HCT116 (cell line): ENCODE results near the gene MYH6. TPM values are rescaled to one million over a fixed set of nuclear protein-coding genes. Genes with fewer than 3 reads are reported as not detected.

Source experiments
- ATAC-seq: fragments of 200-7000 bp; cut with Tn5 transposase; 2 replicates; pipeline ENCODE4 v1.9.1; 2020; ENCODE audit warnings: mild to moderate bottlenecking, moderate library complexity
- BruUV-seq: library from RNA; stranded (reverse); fragments of 400-500 nt; replicated peaks from 2 replicates; lab custom pipeline; 2021; lab: Mats Ljungman, UMichigan
- CTCF ChIA-PET: fragments of 300-600 bp; sonication (Branson Sonifier 250); formaldehyde crosslinking; loops from one replicate; lab custom pipeline; 2021; ENCODE audit warnings: antibody characterized with exemption; lab: Charles Lee
- POLR2A ChIA-PET: fragments of 300-600, 350-600 bp; sonication (Branson Sonifier 250); formaldehyde crosslinking; loops from one replicate; lab custom pipeline; 2021; ENCODE audit warnings: antibody characterized with exemption; lab: Charles Lee
- RAD21 ChIA-PET, 2 experiments: fragments of 300-600 bp; sonication (Branson Sonifier 250); formaldehyde crosslinking; loops; one replicate each; lab custom pipeline; 2023; ENCODE audit warnings: low total read pairs in 2 of 2; ENCODE audit not compliant: uncharacterized antibody in 2 of 2, unreplicated experiment in 2 of 2, low non-redundant PET in 1 of 2; lab: Charles Lee
- DNase-seq: peaks from one replicate; pipeline ENCODE4 v3.0.0-alpha.2; 2010; ENCODE audit warnings: low read depth, low spot score
- H2AFZ ChIP-seq: fragments of 200-600 bp; shearing (Covaris generic), sonication (generic); 2 replicates; pipeline ENCODE4 v1.6.1; 2017; ENCODE audit warnings: low read depth, mixed run types, mixed read lengths, antibody characterized with exemption, low read length; ENCODE audit not compliant: poor library complexity, severe bottlenecking
- H3K27ac ChIP-seq: 2 replicates; pipeline ENCODE4 v1.5.1; 2012; ENCODE audit warnings: low read depth, low read length
- H3K27me3 ChIP-seq: fragments of 200-600 bp; sonication (generic); 2 replicates; pipeline ENCODE4 v1.6.1; 2016; ENCODE audit warnings: mixed run types, low read length, mixed read lengths; ENCODE audit not compliant: insufficient read depth
- H3K36me3 ChIP-seq, 2 experiments: fragments of 200-500 bp in 1 of 2; fragments of 200-600 bp in 1 of 2; sonication (Bioruptor generic) in 1 of 2; sonication (generic) in 1 of 2; 2 replicates each; pipeline versions ENCODE4 v1.5.1 to v1.6.1; 2014 to 2016; ENCODE audit warnings: low read length in 2 of 2, inconsistent platforms in 1 of 2, mixed read lengths in 1 of 2, mixed run types in 1 of 2; ENCODE audit not compliant: insufficient read depth in 2 of 2, control insufficient read depth in 1 of 2
- H3K4me1 ChIP-seq, 2 experiments: fragments of 200-600 bp in 1 of 2; sonication (generic) in 1 of 2; 2 replicates each; pipeline versions ENCODE4 v1.5.1 to v1.6.1; 2012 to 2017; ENCODE audit warnings: low read length in 2 of 2, inconsistent platforms in 1 of 2, mild to moderate bottlenecking in 1 of 2, mixed read lengths in 1 of 2, mixed run types in 1 of 2, moderate library complexity in 1 of 2; ENCODE audit not compliant: insufficient read depth in 2 of 2, control insufficient read depth in 1 of 2
- H3K4me2 ChIP-seq: fragments of 200-600 bp; sonication (generic); 2 replicates; pipeline ENCODE4 v1.6.1; 2017; ENCODE audit warnings: mixed run types, low read length, mixed read lengths
- H3K4me3 ChIP-seq, 2 experiments: fragments of 200-600 bp in 1 of 2; sonication (generic) in 1 of 2; replicated peaks in 1 of 2; 2 replicates each; pipeline ENCODE4 v1.5.1; 2011 to 2016; ENCODE audit warnings: low read length in 2 of 2, control low read depth in 1 of 2, low read depth in 1 of 2, mild to moderate bottlenecking in 1 of 2, mixed read lengths in 1 of 2, mixed run types in 1 of 2
- H3K79me2 ChIP-seq: fragments of 200-600 bp; sonication (generic); 2 replicates; pipeline ENCODE4 v1.6.1; 2017; ENCODE audit warnings: mild to moderate bottlenecking, mixed run types, low read length, moderate library complexity, mixed read lengths; ENCODE audit not compliant: insufficient read depth
- H3K9ac ChIP-seq: fragments of 200-600 bp; sonication (generic); 2 replicates; pipeline ENCODE4 v1.6.1; 2016; ENCODE audit warnings: low read length, mixed read lengths
- H3K9me2 ChIP-seq: fragments of 200-600 bp; sonication (generic), shearing (Covaris generic); 2 replicates; pipeline ENCODE4 v1.6.1; 2017; ENCODE audit warnings: mixed run types, mild to moderate bottlenecking, moderate library complexity; ENCODE audit not compliant: insufficient read depth
- H3K9me3 ChIP-seq, 2 experiments: fragments of 200-500 bp in 1 of 2; fragments of 200-600 bp in 1 of 2; sonication (Bioruptor generic) in 1 of 2; sonication (generic) in 1 of 2; 2 replicates each; pipeline ENCODE4 v1.6.1; 2014 to 2017; ENCODE audit warnings: low read length in 2 of 2, mixed read lengths in 2 of 2, inconsistent platforms in 1 of 2, low read depth in 1 of 2, mild to moderate bottlenecking in 1 of 2, mixed run types in 1 of 2, moderate library complexity in 1 of 2; ENCODE audit not compliant: control insufficient read depth in 1 of 2, insufficient read depth in 1 of 2
- H4K20me1 ChIP-seq: fragments of 200-600 bp; sonication (generic), shearing (Covaris generic); 2 replicates; pipeline ENCODE4 v1.6.1; 2017; ENCODE audit warnings: mixed run types, mild to moderate bottlenecking, moderate library complexity; ENCODE audit not compliant: insufficient read depth
- CBX3 ChIP-seq: IDR thresholded peaks from 2 replicates; pipeline ENCODE4 v1.6.1; 2012; ENCODE audit warnings: low read depth
- CEBPB ChIP-seq: IDR thresholded peaks from 2 replicates; pipeline ENCODE4 v1.6.1; 2012; ENCODE audit warnings: low read depth
- ELF1 ChIP-seq: IDR thresholded peaks from 2 replicates; pipeline ENCODE4 v1.6.1; 2012; ENCODE audit warnings: low read depth, borderline replicate concordance
- EZH2phosphoT487 ChIP-seq: fragments of 200-600 bp; IDR thresholded peaks from 2 replicates; pipeline ENCODE4 v1.6.1; 2018; ENCODE audit warnings: antibody characterized with exemption, borderline replicate concordance
- JUND ChIP-seq: IDR thresholded peaks from 2 replicates; pipeline ENCODE4 v1.6.1; 2012
- POLR2A ChIP-seq: IDR thresholded peaks from 2 replicates; pipeline ENCODE4 v1.7.0; 2011; ENCODE audit warnings: borderline replicate concordance; ENCODE audit not compliant: insufficient read depth, insufficient read length; ENCODE audit errors: extremely low read depth
- SIN3A ChIP-seq: IDR thresholded peaks from 2 replicates; pipeline ENCODE4 v1.6.1; 2012; ENCODE audit warnings: low read depth
- SP1 ChIP-seq: IDR thresholded peaks from 2 replicates; pipeline ENCODE4 v1.6.1; 2012; ENCODE audit warnings: low read depth
- YY1 ChIP-seq: IDR thresholded peaks from 2 replicates; pipeline ENCODE4 v1.6.1; 2011; ENCODE audit warnings: low read length, low read depth, moderate library complexity, mild to moderate bottlenecking; ENCODE audit not compliant: insufficient replicate concordance; ENCODE audit errors: extremely low read depth
- ZNF274 ChIP-seq: fragments of 200-500 bp; sonication (Bioruptor generic); IDR thresholded peaks from 2 replicates; pipeline ENCODE4 v1.6.1; 2014; ENCODE audit warnings: mild to moderate bottlenecking, low read depth, low read length, inconsistent platforms
- intact Hi-C: fragments of 100-400 bp; cut with micrococcal nuclease; formaldehyde crosslinking; loops from 2 replicates; pipeline ENCODE4 v1.10.0; 2022
- total RNA-seq: library from RNA; stranded (reverse); gene quantifications from one replicate; pipeline ENCODE4 v1.2.1, GENCODE V29; 2021; ENCODE audit not compliant: unreplicated experiment
- TF ChIP-seq, protein P1 (sequence below): IDR thresholded peaks from 2 replicates; pipeline ENCODE4 v1.6.1; 2012
- TF ChIP-seq, protein P2 (sequence below): IDR thresholded peaks from 2 replicates; pipeline ENCODE4 v1.6.1; 2012
- TF ChIP-seq, protein P3 (sequence below): IDR thresholded peaks from 2 replicates; pipeline ENCODE4 v1.6.1; 2011; ENCODE audit warnings: mild to moderate bottlenecking, low read length, moderate library complexity; ENCODE audit not compliant: insufficient replicate concordance; ENCODE audit errors: extremely low read depth

MYH6 gene
- total RNA-seq, 1 experiment from 2014 or later: not detected

DNA sequence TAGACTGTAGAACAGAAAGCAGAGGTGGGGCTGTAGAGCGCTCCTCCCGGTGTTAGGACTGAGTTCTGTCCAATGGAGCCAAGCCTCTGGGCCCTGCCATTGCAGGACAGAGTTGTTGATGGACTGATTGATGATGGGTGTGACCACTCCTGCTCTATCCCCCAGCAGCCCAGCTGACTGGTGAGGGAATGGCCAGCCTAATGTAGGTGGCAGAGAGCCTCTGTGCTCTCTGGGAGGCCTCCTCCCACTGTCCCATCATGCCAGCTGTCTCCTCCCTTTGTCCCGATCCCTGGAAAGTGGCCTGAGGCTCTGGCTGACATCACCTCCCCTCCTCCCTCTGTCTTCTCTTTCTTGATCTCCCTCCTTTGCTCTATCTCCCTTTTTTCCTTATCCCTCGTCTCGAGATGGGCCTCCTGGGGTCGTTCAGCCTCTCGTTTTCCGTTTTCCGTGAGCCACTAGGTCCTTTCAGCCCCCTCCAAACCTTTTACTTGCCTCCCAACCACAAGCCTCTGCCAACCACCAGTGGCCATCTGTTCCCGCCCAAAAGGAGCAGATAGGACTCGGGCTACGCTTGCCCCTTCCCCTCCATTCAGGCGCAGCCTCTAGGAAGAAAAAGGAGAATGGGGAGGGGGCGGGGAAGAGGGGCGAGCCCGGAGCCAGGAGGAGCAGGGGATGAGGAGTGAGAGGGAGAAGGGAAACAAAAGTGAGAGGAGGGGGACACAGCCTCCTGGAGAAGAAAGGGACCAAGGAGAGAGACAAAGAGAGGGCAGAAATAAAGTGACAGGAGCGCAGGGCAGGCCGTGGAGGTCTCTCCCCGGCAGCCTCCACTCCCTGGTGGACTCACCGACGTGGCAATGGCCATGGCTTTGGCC, 43.7 kb downstream of the MYH6 start:
- DNase-seq (no peak), ATAC-seq (no peak; the same call in 1 of the 2 replicates)
- no peaks in the 10 kb centered on the region for H3K4me1 ChIP-seq
- H2AFZ ChIP-seq: no peak overlapping the region
- 0 out of 2 replicates have a peak, but pooled peaks cover 3% of the 10 kb centered on the region for H3K27me3 ChIP-seq
- H3K36me3 ChIP-seq: no peaks in the 10 kb centered on the region
- H3K4me3 ChIP-seq: no peak overlapping the region
- H3K9me3 ChIP-seq: no peaks in the 10 kb centered on the region
- TF ChIP-seq, protein P1, sequence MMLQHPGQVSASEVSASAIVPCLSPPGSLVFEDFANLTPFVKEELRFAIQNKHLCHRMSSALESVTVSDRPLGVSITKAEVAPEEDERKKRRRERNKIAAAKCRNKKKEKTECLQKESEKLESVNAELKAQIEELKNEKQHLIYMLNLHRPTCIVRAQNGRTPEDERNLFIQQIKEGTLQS: no peak
- TF ChIP-seq, protein P2, sequence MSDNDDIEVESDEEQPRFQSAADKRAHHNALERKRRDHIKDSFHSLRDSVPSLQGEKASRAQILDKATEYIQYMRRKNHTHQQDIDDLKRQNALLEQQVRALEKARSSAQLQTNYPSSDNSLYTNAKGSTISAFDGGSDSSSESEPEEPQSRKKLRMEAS: no peak
- TF ChIP-seq YY1 (no peak), CBX3 (no peak), ELF1 (no peak), SP1 (no peak), CEBPB (no peak), EZH2phosphoT487 (no peak), SIN3A (no peak), POLR2A (no peak), ZNF274 (no peak), JUND (no peak)
- TF ChIP-seq, protein P3, sequence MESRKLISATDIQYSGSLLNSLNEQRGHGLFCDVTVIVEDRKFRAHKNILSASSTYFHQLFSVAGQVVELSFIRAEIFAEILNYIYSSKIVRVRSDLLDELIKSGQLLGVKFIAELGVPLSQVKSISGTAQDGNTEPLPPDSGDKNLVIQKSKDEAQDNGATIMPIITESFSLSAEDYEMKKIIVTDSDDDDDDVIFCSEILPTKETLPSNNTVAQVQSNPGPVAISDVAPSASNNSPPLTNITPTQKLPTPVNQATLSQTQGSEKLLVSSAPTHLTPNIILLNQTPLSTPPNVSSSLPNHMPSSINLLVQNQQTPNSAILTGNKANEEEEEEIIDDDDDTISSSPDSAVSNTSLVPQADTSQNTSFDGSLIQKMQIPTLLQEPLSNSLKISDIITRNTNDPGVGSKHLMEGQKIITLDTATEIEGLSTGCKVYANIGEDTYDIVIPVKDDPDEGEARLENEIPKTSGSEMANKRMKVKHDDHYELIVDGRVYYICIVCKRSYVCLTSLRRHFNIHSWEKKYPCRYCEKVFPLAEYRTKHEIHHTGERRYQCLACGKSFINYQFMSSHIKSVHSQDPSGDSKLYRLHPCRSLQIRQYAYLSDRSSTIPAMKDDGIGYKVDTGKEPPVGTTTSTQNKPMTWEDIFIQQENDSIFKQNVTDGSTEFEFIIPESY: no peak
- H3K79me2 ChIP-seq: no peaks in the 10 kb centered on the region
- H3K9me2 ChIP-seq: no peaks in the 10 kb centered on the region
- H4K20me1 ChIP-seq: no peaks in the 10 kb centered on the region
- POLR2A ChIA-PET: no interaction called here
- no peak overlapping the region for H3K9ac ChIP-seq
- H3K4me2 ChIP-seq: no peak overlapping the region
- RAD21 ChIA-PET: no interaction called here
- CTCF ChIA-PET: no interaction called here
- intact Hi-C loops: no loop called here
- BruUV-seq: no TSS peak
- H3K27ac ChIP-seq: no peak overlapping the region
